ENCODE data around the gene IL4I1. TPM values are rescaled to one million over a fixed set of nuclear protein-coding genes. Genes with fewer than 3 reads are reported as not detected.

Gene IL4I1
- total and polyA plus RNA-seq, 7 donors, result 0.05 to 3.3 (median 0.39) TPM

GRCh38 chr19:49912965-49913685 lies 16.4 kb upstream of the IL4I1 start:
- 85 to 87% (median 86%) methylated on average over 20 to 21 of the region's 21 CpGs for WGBS, 3 donors
- TF ChIP-seq, protein P1, sequence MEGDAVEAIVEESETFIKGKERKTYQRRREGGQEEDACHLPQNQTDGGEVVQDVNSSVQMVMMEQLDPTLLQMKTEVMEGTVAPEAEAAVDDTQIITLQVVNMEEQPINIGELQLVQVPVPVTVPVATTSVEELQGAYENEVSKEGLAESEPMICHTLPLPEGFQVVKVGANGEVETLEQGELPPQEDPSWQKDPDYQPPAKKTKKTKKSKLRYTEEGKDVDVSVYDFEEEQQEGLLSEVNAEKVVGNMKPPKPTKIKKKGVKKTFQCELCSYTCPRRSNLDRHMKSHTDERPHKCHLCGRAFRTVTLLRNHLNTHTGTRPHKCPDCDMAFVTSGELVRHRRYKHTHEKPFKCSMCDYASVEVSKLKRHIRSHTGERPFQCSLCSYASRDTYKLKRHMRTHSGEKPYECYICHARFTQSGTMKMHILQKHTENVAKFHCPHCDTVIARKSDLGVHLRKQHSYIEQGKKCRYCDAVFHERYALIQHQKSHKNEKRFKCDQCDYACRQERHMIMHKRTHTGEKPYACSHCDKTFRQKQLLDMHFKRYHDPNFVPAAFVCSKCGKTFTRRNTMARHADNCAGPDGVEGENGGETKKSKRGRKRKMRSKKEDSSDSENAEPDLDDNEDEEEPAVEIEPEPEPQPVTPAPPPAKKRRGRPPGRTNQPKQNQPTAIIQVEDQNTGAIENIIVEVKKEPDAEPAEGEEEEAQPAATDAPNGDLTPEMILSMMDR (IDR thresholded peaks at IDR 0.05), result no peak
- DNase-seq (no peak), ATAC-seq (no peak)
- H3K36me3 ChIP-seq (ENCODE audit: insufficient read depth in 1 of 2, low read depth in 1 of 2), result peaks cover 0 to 71% of the 10 kb centered on the region in 2 donors
- no peaks in the 10 kb centered on the region for H3K9me3 ChIP-seq
- no peaks in the 10 kb centered on the region for H3K4me1 ChIP-seq
- H3K4me3 ChIP-seq, result no peak overlapping the region
- intact Hi-C loops (cut with DNase I), result no loop called here
- no peak overlapping the region for H3K27ac ChIP-seq
- no peaks in the 10 kb centered on the region for H3K27me3 ChIP-seq (ENCODE audit: insufficient read depth in 3 of 3, low read length in 2 of 3)

DNA sequence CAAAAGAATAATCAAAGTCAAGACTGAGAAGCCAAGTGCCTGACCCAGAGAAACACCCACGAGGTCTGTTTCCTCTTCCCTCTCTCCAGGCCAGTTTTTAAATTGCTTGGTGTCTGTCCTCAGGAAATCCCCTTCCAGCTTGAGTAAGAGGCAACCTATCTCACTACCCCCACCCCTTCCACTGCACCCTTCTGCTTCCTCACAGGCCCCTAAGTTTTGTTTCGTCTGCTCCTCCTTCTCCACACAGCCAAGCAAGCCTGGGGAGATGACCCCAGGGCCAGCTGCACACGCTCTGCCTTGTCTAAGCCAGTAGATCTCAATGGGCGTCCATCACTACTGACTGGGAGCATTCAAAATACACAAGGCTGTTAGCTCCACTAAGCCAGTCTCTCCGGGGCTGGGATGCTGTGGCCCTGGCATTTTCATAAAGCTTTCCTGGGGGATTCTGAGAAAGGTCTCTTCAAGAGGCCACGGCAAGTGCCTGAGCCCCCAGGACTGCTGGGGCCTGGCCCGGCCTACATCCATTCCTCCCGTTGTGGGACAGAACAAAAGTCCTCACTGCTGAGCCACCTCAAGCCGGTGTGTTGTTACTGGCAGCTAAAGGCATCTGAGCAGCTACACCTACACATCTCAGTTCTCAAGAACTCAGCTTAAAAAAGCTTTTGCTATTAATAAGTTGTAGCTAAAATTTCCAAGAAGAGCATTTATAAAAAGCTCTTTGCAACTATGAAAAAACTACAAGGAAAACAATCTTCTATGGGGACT lies 14.9 kb upstream of the IL4I1 start:
- intact Hi-C loops (cut with DNase I), result no loop called here
- DNase-seq, result no peak
- peaks cover 0 to 75% of the 10 kb centered on the region in 2 donors for H3K36me3 ChIP-seq (ENCODE audit: insufficient read depth in 1 of 2, low read depth in 1 of 2)

DNA sequence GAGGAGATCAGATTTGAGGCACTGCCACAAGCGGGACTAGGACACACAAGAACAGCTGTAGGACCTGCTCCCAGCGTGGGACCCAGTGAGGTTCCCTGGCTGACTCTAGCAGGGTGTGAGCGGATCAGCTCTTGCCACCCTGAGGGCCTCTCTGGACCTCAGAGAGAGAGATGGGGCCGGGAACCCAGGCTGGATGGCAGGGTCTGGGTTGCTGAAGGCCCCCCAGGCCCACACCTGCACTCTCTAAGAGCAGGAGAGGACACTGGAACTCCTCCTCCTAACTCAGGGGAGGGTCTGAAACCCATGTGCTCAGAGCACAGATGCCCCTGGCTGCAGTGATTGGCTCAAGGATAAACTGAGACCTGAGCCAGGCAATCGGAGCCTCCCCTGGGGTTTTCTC lies 13.5 kb upstream of the IL4I1 start:
- Histone ChIP-seq H3K4me3 (no peak overlapping the region), H3K4me1 (no peaks in the 10 kb centered on the region), H3K27ac (no peak overlapping the region), H3K36me3 (ENCODE audit: insufficient read depth in 1 of 2, low read depth in 1 of 2) (peaks cover 0 to 71% of the 10 kb centered on the region in 2 donors), H3K27me3 (ENCODE audit: insufficient read depth in 3 of 3, low read length in 2 of 3) (no peaks in the 10 kb centered on the region), H3K9me3 (no peaks in the 10 kb centered on the region)
- 77 to 84% (median 79%) methylated on average over 5 of the region's 5 CpGs for WGBS, 3 donors
- ATAC-seq, result no peak
- TF ChIP-seq, protein P1 (IDR thresholded peaks at IDR 0.05), result no peak
- intact Hi-C loops (cut with DNase I), result no loop called here
- no peak for DNase-seq

More for the DNA sequence above, 14.9 kb upstream of the IL4I1 start:
- H3K27ac ChIP-seq, result no peak overlapping the region
- no peak for ATAC-seq
- H3K27me3 ChIP-seq (ENCODE audit: insufficient read depth in 3 of 3, low read length in 2 of 3), result no peaks in the 10 kb centered on the region
- no peaks in the 10 kb centered on the region for H3K9me3 ChIP-seq
- TF ChIP-seq, protein P1 (IDR thresholded peaks at IDR 0.05), result no peak
- no peak overlapping the region for H3K4me3 ChIP-seq
- H3K4me1 ChIP-seq, result no peaks in the 10 kb centered on the region
- 67 to 70% (median 69%) methylated on average over 9 of the region's 9 CpGs for WGBS, 3 donors

DNA sequence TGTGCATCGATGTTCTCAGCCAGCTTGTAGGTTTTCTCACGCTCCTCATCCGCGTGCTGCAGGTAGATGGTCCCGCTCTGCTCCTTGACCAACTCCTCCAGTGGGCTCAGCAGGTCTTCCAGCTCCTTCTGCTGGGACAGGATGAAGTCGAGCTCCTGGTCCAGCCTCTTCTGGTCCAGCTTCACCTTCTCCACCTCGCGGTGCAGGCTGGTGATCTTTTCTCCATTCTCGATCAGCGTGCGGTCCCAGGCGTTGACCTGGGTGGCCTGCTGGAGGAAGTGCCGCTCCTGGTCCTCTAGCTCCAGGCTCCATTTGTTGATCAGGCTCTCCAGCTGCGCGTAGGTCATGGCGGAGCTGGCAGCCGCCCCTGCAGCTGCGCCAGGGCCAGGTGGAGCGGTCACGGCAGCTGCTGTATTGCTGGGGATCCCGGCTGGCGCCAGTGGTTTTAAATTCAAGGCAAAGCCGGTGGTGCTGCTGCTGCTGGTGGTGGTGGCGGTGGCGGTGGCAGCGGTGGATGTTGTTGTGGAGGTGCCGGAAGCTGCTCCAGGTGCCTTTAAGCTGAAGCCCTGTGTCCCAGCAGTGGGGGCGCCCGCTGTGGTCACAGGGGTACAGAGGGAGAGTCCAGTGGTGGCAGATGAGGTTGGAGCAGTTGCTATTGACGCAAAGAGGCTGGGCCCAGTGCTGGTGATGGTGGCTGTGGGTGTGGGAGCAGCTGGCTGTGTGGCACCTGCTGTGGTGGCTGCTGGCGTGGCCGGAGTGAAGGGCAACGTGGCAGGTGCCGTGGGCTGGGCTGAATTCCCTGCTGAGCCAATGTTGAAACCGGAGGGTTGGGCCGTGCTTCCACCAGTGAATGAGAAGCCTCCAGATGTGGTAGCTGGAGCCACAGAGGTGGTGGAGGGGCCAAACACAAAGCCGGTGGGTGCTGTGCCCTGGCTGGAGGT lies 12.1 kb upstream of the IL4I1 start:
- H3K27me3 ChIP-seq (ENCODE audit: insufficient read depth in 3 of 3, low read length in 2 of 3), result no peaks in the 10 kb centered on the region
- no peak for DNase-seq
- H3K9me3 ChIP-seq, result no peaks in the 10 kb centered on the region
- TF ChIP-seq, protein P1 (IDR thresholded peaks at IDR 0.05), result no peak
- ATAC-seq, result no peak
- no peaks in the 10 kb centered on the region for H3K4me1 ChIP-seq
- no peak overlapping the region for H3K4me3 ChIP-seq
- WGBS, 3 donors, result 91 to 93% (median 92%) methylated on average over 36 to 37 of the region's 37 CpGs
- no peak overlapping the region for H3K27ac ChIP-seq
- intact Hi-C loops (cut with DNase I), result no loop called here
- peaks cover 0 to 65% of the 10 kb centered on the region in 2 donors for H3K36me3 ChIP-seq (ENCODE audit: insufficient read depth in 1 of 2, low read depth in 1 of 2)
